Measurements from ENCODE around the gene DSCAML1.

The DSCAML1 gene

GRCh38 chr11:117826190-117826570 is 29.2 kb upstream of the DSCAML1 start:
- no peak overlapping the region for H2AFZ ChIP-seq (ENCODE audit: low read length)
- no peak overlapping the region for H2AK5ac ChIP-seq (ENCODE audit: low read depth, low read length)
- no peak overlapping the region for H2BK15ac ChIP-seq (ENCODE audit: low read length)
- H2BK120ac ChIP-seq (ENCODE audit: low read depth, low read length), result no peak overlapping the region
- no peak overlapping the region for H4K91ac ChIP-seq (ENCODE audit: low read depth, low read length, poor library complexity)
- H3K23ac ChIP-seq (ENCODE audit: low read depth, low read length, poor library complexity), result no peak overlapping the region
- peaks cover 0 to 38% (median 0%) of the 10 kb centered on the region in 3 experiments for H3K27me3 ChIP-seq (ENCODE audit: control insufficient read depth in 3 of 3, insufficient read depth in 3 of 3, low read depth in 1 of 3, low read length in 3 of 3)
- H3K4me3 ChIP-seq (ENCODE audit: low read length in 2 of 2), result no peak overlapping the region
- no peak overlapping the region for H3K9ac ChIP-seq (ENCODE audit: low read depth, low read length, poor library complexity)
- H2BK12ac ChIP-seq (ENCODE audit: low read length), result no peak overlapping the region
- H3K4me1 ChIP-seq (ENCODE audit: control insufficient read depth in 2 of 2, insufficient read depth in 1 of 2, low read depth in 1 of 2, low read length in 2 of 2), result peaks cover 4 to 7% of the 10 kb centered on the region in 2 donors
- no peak overlapping the region for H4K8ac ChIP-seq (ENCODE audit: low read depth, low read length)
- no peak overlapping the region for H3K4me2 ChIP-seq (ENCODE audit: insufficient read depth, low read length, poor library complexity, severe bottlenecking)
- H3K27ac ChIP-seq (replicated peaks; ENCODE audit: low read length), result no peak overlapping the region
- H3K14ac ChIP-seq (ENCODE audit: low read length), result no peak overlapping the region
- no CpG with 5 or more reads among the region's 10 CpGs for WGBS, 2 donors (ENCODE audit: extremely low coverage in 2 of 2, insufficient read length in 2 of 2, insufficient replicate concordance in 1 of 2)
- H3K36me3 ChIP-seq (replicated peaks in 1 of 2; ENCODE audit: control insufficient read depth in 2 of 2, insufficient read depth in 2 of 2, low read length in 2 of 2), result no peaks in the 10 kb centered on the region
- H2BK5ac ChIP-seq (ENCODE audit: low read length), result no peak overlapping the region
- H3K79me1 ChIP-seq (ENCODE audit: low read depth, low read length), result no peaks in the 10 kb centered on the region
- no peaks in the 10 kb centered on the region for H3K9me3 ChIP-seq (replicated peaks in 1 of 2; ENCODE audit: control insufficient read depth in 2 of 2, insufficient read depth in 1 of 2, low read depth in 1 of 2, low read length in 2 of 2)
- no peak overlapping the region for H3K4ac ChIP-seq (ENCODE audit: low read length)
- DNase-seq (ENCODE audit: low spot score), result no peak
- H3K18ac ChIP-seq (ENCODE audit: low read length), result no peak overlapping the region

GRCh38 chr11:117825538-117826189 is 28.6 kb upstream of the DSCAML1 start:
- peak overlapping the region; percentile 65 for H3K9ac ChIP-seq (ENCODE audit: low read depth, low read length, poor library complexity)
- no peak overlapping the region for H2AK5ac ChIP-seq (ENCODE audit: low read depth, low read length)
- peaks cover 0 to 38% (median 0%) of the 10 kb centered on the region in 3 experiments for H3K27me3 ChIP-seq (ENCODE audit: control insufficient read depth in 3 of 3, insufficient read depth in 3 of 3, low read depth in 1 of 3, low read length in 3 of 3)
- no peak overlapping the region for H3K4me3 ChIP-seq (ENCODE audit: low read length in 2 of 2)
- no peak overlapping the region for H4K91ac ChIP-seq (ENCODE audit: low read depth, low read length, poor library complexity)
- peak overlapping the region; percentile 76 for H3K18ac ChIP-seq (ENCODE audit: low read length)
- no peak overlapping the region for H4K8ac ChIP-seq (ENCODE audit: low read depth, low read length)
- no peak overlapping the region for H3K4me2 ChIP-seq (ENCODE audit: insufficient read depth, low read length, poor library complexity, severe bottlenecking)
- no peak overlapping the region for H3K27ac ChIP-seq (replicated peaks; ENCODE audit: low read length)
- H2BK15ac ChIP-seq (ENCODE audit: low read length), result no peak overlapping the region
- H2BK5ac ChIP-seq (ENCODE audit: low read length), result no peak overlapping the region
- no peak overlapping the region for H3K14ac ChIP-seq (ENCODE audit: low read length)
- no peaks in the 10 kb centered on the region for H3K36me3 ChIP-seq (replicated peaks in 1 of 2; ENCODE audit: control insufficient read depth in 2 of 2, insufficient read depth in 2 of 2, low read length in 2 of 2)
- no peak overlapping the region for H2AFZ ChIP-seq (ENCODE audit: low read length)
- H3K4ac ChIP-seq (ENCODE audit: low read length), result no peak overlapping the region
- H3K4me1 ChIP-seq (ENCODE audit: control insufficient read depth in 2 of 2, insufficient read depth in 1 of 2, low read depth in 1 of 2, low read length in 2 of 2), result peaks cover 3 to 4% of the 10 kb centered on the region in 2 donors
- H2BK12ac ChIP-seq (ENCODE audit: low read length), result no peak overlapping the region
- H3K79me1 ChIP-seq (ENCODE audit: low read depth, low read length), result no peaks in the 10 kb centered on the region
- DNase-seq (ENCODE audit: low spot score), result no peak
- peak overlapping the region; percentile 61 for H3K23ac ChIP-seq (ENCODE audit: low read depth, low read length, poor library complexity)
- H2BK120ac ChIP-seq (ENCODE audit: low read depth, low read length), result no peak overlapping the region
- H3K9me3 ChIP-seq (replicated peaks in 1 of 2; ENCODE audit: control insufficient read depth in 2 of 2, insufficient read depth in 1 of 2, low read depth in 1 of 2, low read length in 2 of 2), result no peaks in the 10 kb centered on the region
- WGBS, 2 donors (ENCODE audit: extremely low coverage in 2 of 2, insufficient read length in 2 of 2, insufficient replicate concordance in 1 of 2), result no CpG with 5 or more reads among the region's 8 CpGs

- peak within 1 kb of the TSS; percentile 28 for H2AK5ac ChIP-seq (ENCODE audit: low read depth, low read length)
- no peak within 1 kb of the TSS for H3K4me3 ChIP-seq (ENCODE audit: low read length in 2 of 2)
- H3K18ac ChIP-seq (ENCODE audit: low read length), result peak within 1 kb of the TSS; percentile 76
- H3K27me3 ChIP-seq (ENCODE audit: control insufficient read depth in 3 of 3, insufficient read depth in 3 of 3, low read depth in 1 of 3, low read length in 3 of 3), result peaks cover 0 to 38% (median 0%) of the 10 kb centered on the region in 3 experiments
- peak within 1 kb of the TSS; percentile 17 for H3K4ac ChIP-seq (ENCODE audit: low read length)
- H3K9me3 ChIP-seq (replicated peaks in 1 of 2; ENCODE audit: control insufficient read depth in 2 of 2, insufficient read depth in 1 of 2, low read depth in 1 of 2, low read length in 2 of 2), result no peaks in the 10 kb centered on the region
- H4K91ac ChIP-seq (ENCODE audit: low read depth, low read length, poor library complexity), result no peak within 1 kb of the TSS
- peak within 1 kb of the TSS; percentile 35 for H2BK120ac ChIP-seq (ENCODE audit: low read depth, low read length)
- peak within 1 kb of the TSS; percentile 78 for H3K9ac ChIP-seq (ENCODE audit: low read depth, low read length, poor library complexity)
- H3K23ac ChIP-seq (ENCODE audit: low read depth, low read length, poor library complexity), result peak within 1 kb of the TSS; percentile 70
- no peak for DNase-seq (ENCODE audit: low spot score)
- H3K4me2 ChIP-seq (ENCODE audit: insufficient read depth, low read length, poor library complexity, severe bottlenecking), result no peak within 1 kb of the TSS
- H3K4me1 ChIP-seq (ENCODE audit: control insufficient read depth in 2 of 2, insufficient read depth in 1 of 2, low read depth in 1 of 2, low read length in 2 of 2), result peaks cover 3 to 4% of the 10 kb centered on the region in 2 donors
- no peak within 1 kb of the TSS for H4K8ac ChIP-seq (ENCODE audit: low read depth, low read length)
- H2BK5ac ChIP-seq (ENCODE audit: low read length), result no peak within 1 kb of the TSS
- H3K14ac ChIP-seq (ENCODE audit: low read length), result peak within 1 kb of the TSS; percentile 50
- no CpG with 5 or more reads among the region's 22 CpGs for WGBS, 2 donors (ENCODE audit: extremely low coverage in 2 of 2, insufficient read length in 2 of 2, insufficient replicate concordance in 1 of 2)
- H2BK15ac ChIP-seq (ENCODE audit: low read length), result no peak within 1 kb of the TSS
- no peaks in the 10 kb centered on the region for H3K36me3 ChIP-seq (replicated peaks in 1 of 2; ENCODE audit: control insufficient read depth in 2 of 2, insufficient read depth in 2 of 2, low read length in 2 of 2)
- peak within 1 kb of the TSS; percentile 66 for H2AFZ ChIP-seq (ENCODE audit: low read length)
- H2BK12ac ChIP-seq (ENCODE audit: low read length), result no peak within 1 kb of the TSS
- no peaks in the 10 kb centered on the region for H3K79me1 ChIP-seq (ENCODE audit: low read depth, low read length)
- no peak within 1 kb of the TSS for H3K27ac ChIP-seq (replicated peaks; ENCODE audit: low read length)
Measured at GRCh38 chr11:117824571-117825537, 27.8 kb upstream of the DSCAML1 start, which contains the start of gene FXYD2. FXYD2 (minus strand) TSS chr11:117824744; CDS start chr11:117824678, 66 bp downstream.

- Histone ChIP-seq H2BK12ac (ENCODE audit: low read length) (no peak overlapping the region), H3K27ac (replicated peaks; ENCODE audit: low read length) (no peak overlapping the region), H3K4ac (ENCODE audit: low read length) (no peak overlapping the region), H3K4me3 (ENCODE audit: low read length in 2 of 2) (no peak overlapping the region), H3K4me2 (ENCODE audit: insufficient read depth, low read length, poor library complexity, severe bottlenecking) (no peak overlapping the region), H3K79me1 (ENCODE audit: low read depth, low read length) (no peaks in the 10 kb centered on the region), H2BK5ac (ENCODE audit: low read length) (no peak overlapping the region), H3K36me3 (replicated peaks in 1 of 2; ENCODE audit: control insufficient read depth in 2 of 2, insufficient read depth in 2 of 2, low read length in 2 of 2) (no peaks in the 10 kb centered on the region), H3K18ac (ENCODE audit: low read length) (no peak overlapping the region), H4K8ac (ENCODE audit: low read depth, low read length) (no peak overlapping the region), H4K91ac (ENCODE audit: low read depth, low read length, poor library complexity) (no peak overlapping the region), H3K27me3 (ENCODE audit: control insufficient read depth in 3 of 3, insufficient read depth in 3 of 3, low read depth in 1 of 3, low read length in 3 of 3) (peaks cover 0 to 38% (median 0%) of the 10 kb centered on the region in 3 experiments), H2BK15ac (ENCODE audit: low read length) (no peak overlapping the region), H2AFZ (ENCODE audit: low read length) (peak overlapping the region; percentile 66), H3K9me3 (replicated peaks in 1 of 2; ENCODE audit: control insufficient read depth in 2 of 2, insufficient read depth in 1 of 2, low read depth in 1 of 2, low read length in 2 of 2) (no peaks in the 10 kb centered on the region), H3K4me1 (ENCODE audit: control insufficient read depth in 2 of 2, insufficient read depth in 1 of 2, low read depth in 1 of 2, low read length in 2 of 2) (peaks cover 3 to 4% of the 10 kb centered on the region in 2 donors), H2BK120ac (ENCODE audit: low read depth, low read length) (no peak overlapping the region), H3K9ac (ENCODE audit: low read depth, low read length, poor library complexity) (peak overlapping the region; percentile 78), H3K14ac (ENCODE audit: low read length) (no peak overlapping the region), H2AK5ac (ENCODE audit: low read depth, low read length) (peak overlapping the region; percentile 28), H3K23ac (ENCODE audit: low read depth, low read length, poor library complexity) (no peak overlapping the region)
- no peak for DNase-seq (ENCODE audit: low spot score)
- WGBS, 2 donors (ENCODE audit: extremely low coverage in 2 of 2, insufficient read length in 2 of 2, insufficient replicate concordance in 1 of 2), result no CpG with 5 or more reads among the region's 13 CpGs
Measured at GRCh38 chr11:117823946-117824420, 27.0 kb upstream of the DSCAML1 start.
